Spleen (tissue), 7 donors: Measurements from ENCODE around the gene TNFSF10.
"Not testable (repeated sequence)": the region's sequence is repeated elsewhere in the genome, so short reads cannot be mapped to it uniquely, and the experiment has no call there.

Experiments used
- CTCF ChIP-seq, 11 experiments: fragments of 200-600 bp in 7 of 11; fragments of 450-650 bp in 4 of 11; sonication (generic) in 4 of 11; IDR thresholded peaks in 8 of 11; conservative IDR thresholded peaks in 3 of 11; 1 replicate in 7 of 11; 2 replicates in 4 of 11; pipeline versions ENCODE4 v1.4.0 to v1.8.0; 2016 to 2021; ENCODE audit warnings: antibody characterized with exemption in 11 of 11, inconsistent platforms in 4 of 11, mild to moderate bottlenecking in 1 of 11
- POLR2A ChIP-seq, 3 donors: fragments of 450-650 bp; IDR thresholded peaks; one replicate each; pipeline ENCODE4 v1.5.1; 2017; ENCODE audit warnings: antibody characterized with exemption in 3 of 3, mild to moderate bottlenecking in 1 of 3
- POLR2AphosphoS5 ChIP-seq, 3 donors: sonication (generic); formaldehyde crosslinking; IDR thresholded peaks; one replicate each; pipeline ENCODE4 v1.5.1; 2017; ENCODE audit warnings: antibody characterized with exemption in 3 of 3
- donor health status: DM: no; HTN: no; CAD: no; lungs with moderate emphysema.
- donor health status: DM: no; HTN: no; CAD: no.
- donor health status: DM: no; HTN: no; CAD: no.

GRCh38 chr3:172521837-172522726 lies 1.1 kb downstream of the TNFSF10 start:
- TF ChIP-seq CTCF (IDR thresholded peaks at IDR 0.05 in 8 of 11, conservative IDR thresholded peaks at IDR 0.05 in 3 of 11); POLR2AphosphoS5 (IDR thresholded peaks at IDR 0.05): not testable (repeated sequence)
- peak in 1 of 3 donors; percentile 22 for TF ChIP-seq POLR2A (IDR thresholded peaks at IDR 0.05)
